Measurements from ENCODE around the gene SLC9C2. TPM values are rescaled to one million over a fixed set of nuclear protein-coding genes. Genes with fewer than 3 reads are reported as not detected.
"Not testable (repeated sequence)": the region's sequence is repeated elsewhere in the genome, so short reads cannot be mapped to it uniquely, and the experiment has no call there.

The SLC9C2 gene
- polyA plus RNA-seq, 1 donor from 2014 or later, result 0.31 TPM

DNA sequence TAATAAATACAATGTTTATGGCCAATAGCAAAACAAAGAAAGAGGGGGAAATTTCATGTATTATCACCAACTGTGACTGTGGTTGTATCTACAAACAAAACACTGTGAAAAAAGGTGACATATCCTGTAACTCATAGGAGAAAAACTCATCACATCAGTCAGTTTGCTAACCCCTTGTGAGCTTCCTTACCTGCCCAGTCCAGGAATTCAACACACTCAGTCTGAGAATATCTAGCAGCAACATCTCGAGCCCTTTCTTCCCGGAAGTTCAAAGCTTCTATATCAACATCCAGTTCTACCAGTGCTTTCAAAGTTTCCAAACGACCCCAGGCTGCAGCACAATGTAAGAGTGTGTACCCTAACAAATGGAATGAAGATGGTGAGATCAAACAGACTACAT, 43.8 kb upstream of the SLC9C2 start (continued):
- no peak for TF ChIP-seq EZH2 (IDR thresholded peaks at IDR 0.05; ENCODE audit: borderline replicate concordance, insufficient read depth, low read length, poor library complexity, severe bottlenecking)

DNA sequence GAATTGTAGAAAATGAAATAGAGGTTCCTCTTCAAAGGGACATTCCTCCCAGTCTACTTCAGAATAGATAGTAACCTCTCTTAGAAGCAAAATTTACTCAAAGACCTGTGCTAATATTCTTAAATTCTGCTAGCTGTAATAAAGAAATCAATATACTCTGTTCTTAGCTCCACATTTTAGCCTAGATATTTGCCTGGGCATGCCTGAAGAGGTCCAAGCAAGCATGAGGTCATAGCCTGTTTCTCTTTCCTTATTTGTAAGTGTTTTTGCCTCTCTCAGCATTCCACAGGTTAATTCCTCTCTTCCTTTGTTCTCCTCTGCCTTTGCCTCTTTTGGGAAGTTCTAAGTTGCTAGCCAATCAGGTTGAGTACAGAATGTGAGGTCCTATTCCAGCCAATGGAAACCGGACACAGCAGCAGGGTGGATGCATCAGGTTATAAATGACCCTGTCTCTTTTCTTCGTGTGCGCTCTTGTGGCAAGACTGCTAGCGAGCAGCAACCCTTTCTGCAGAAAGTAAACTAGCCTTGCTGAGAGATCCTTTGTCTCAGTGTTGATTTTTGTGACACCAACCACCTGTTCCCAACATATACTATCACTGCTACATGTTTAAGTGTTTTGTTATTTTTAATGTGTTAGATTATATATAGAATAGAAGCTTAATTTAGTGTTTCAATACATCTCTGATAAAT, 39.7 kb upstream of the SLC9C2 start:
- H2AFZ ChIP-seq (ENCODE audit: low read depth, low read length); H3K9me3 ChIP-seq (ENCODE audit: low read length); H4K20me1 ChIP-seq (ENCODE audit: insufficient read depth); H3K9me2 ChIP-seq (ENCODE audit: insufficient read depth, low read length); H3K4me3 ChIP-seq (ENCODE audit: low read length); H3K27ac ChIP-seq (ENCODE audit: low read length); H3K9ac ChIP-seq (ENCODE audit: low read length); H3F3A ChIP-seq (ENCODE audit: insufficient read depth, low read length, poor library complexity, severe bottlenecking); H3K4me2 ChIP-seq (ENCODE audit: low read length); H3K27me3 ChIP-seq (ENCODE audit: insufficient read depth, low read depth, low read length); H3K36me3 ChIP-seq (ENCODE audit: insufficient read depth, low read length): not testable (repeated sequence)
- H3K79me2 ChIP-seq (replicated peaks; ENCODE audit: insufficient read depth, low read length), result peaks cover 14% of the 10 kb centered on the region

DNA sequence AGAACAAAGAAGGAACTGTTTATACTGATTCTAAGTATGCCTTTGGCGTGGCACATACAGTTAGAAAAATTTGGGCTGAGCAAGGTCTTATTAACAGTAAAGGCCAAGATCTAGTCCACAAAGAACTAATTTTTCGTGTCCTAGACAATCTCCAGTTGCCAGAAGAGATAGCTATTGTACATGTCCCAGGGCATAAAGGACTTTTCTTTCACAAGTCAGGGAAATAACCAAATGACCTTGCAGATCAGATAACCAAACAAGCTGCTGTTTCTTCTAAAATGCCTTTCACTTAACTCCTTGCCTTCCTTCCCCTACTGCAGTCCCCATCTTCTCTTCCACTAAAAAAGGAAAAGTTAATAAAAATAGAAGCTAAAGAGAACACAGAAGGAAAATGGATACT, 36.2 kb upstream of the SLC9C2 start:
- TF ChIP-seq MXI1 (conservative IDR thresholded peaks at IDR 0.05; ENCODE audit: poor library complexity, severe bottlenecking), result no peak
- no peak for TF ChIP-seq RAD21 (conservative IDR thresholded peaks at IDR 0.05)
- TF ChIP-seq EP300 (conservative IDR thresholded peaks at IDR 0.05; ENCODE audit: poor library complexity, severe bottlenecking), result no peak
- TF ChIP-seq, protein P1, sequence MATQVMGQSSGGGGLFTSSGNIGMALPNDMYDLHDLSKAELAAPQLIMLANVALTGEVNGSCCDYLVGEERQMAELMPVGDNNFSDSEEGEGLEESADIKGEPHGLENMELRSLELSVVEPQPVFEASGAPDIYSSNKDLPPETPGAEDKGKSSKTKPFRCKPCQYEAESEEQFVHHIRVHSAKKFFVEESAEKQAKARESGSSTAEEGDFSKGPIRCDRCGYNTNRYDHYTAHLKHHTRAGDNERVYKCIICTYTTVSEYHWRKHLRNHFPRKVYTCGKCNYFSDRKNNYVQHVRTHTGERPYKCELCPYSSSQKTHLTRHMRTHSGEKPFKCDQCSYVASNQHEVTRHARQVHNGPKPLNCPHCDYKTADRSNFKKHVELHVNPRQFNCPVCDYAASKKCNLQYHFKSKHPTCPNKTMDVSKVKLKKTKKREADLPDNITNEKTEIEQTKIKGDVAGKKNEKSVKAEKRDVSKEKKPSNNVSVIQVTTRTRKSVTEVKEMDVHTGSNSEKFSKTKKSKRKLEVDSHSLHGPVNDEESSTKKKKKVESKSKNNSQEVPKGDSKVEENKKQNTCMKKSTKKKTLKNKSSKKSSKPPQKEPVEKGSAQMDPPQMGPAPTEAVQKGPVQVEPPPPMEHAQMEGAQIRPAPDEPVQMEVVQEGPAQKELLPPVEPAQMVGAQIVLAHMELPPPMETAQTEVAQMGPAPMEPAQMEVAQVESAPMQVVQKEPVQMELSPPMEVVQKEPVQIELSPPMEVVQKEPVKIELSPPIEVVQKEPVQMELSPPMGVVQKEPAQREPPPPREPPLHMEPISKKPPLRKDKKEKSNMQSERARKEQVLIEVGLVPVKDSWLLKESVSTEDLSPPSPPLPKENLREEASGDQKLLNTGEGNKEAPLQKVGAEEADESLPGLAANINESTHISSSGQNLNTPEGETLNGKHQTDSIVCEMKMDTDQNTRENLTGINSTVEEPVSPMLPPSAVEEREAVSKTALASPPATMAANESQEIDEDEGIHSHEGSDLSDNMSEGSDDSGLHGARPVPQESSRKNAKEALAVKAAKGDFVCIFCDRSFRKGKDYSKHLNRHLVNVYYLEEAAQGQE (IDR thresholded peaks at IDR 0.05; ENCODE audit: borderline replicate concordance), result no peak
- TF ChIP-seq, protein P2, sequence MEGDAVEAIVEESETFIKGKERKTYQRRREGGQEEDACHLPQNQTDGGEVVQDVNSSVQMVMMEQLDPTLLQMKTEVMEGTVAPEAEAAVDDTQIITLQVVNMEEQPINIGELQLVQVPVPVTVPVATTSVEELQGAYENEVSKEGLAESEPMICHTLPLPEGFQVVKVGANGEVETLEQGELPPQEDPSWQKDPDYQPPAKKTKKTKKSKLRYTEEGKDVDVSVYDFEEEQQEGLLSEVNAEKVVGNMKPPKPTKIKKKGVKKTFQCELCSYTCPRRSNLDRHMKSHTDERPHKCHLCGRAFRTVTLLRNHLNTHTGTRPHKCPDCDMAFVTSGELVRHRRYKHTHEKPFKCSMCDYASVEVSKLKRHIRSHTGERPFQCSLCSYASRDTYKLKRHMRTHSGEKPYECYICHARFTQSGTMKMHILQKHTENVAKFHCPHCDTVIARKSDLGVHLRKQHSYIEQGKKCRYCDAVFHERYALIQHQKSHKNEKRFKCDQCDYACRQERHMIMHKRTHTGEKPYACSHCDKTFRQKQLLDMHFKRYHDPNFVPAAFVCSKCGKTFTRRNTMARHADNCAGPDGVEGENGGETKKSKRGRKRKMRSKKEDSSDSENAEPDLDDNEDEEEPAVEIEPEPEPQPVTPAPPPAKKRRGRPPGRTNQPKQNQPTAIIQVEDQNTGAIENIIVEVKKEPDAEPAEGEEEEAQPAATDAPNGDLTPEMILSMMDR (IDR thresholded peaks at IDR 0.05; ENCODE audit: poor library complexity, severe bottlenecking), result no peak
- TF ChIP-seq EZH2 (IDR thresholded peaks at IDR 0.05; ENCODE audit: borderline replicate concordance, insufficient read depth, low read length, poor library complexity, severe bottlenecking), result no peak
- no peak for TF ChIP-seq POLR2AphosphoS5 (IDR thresholded peaks at IDR 0.05)
- Histone ChIP-seq H3K9me2 (ENCODE audit: insufficient read depth, low read length) (no peaks in the 10 kb centered on the region), H3K9me3 (ENCODE audit: low read length) (no peaks in the 10 kb centered on the region), H3K4me2 (ENCODE audit: low read length) (no peak overlapping the region), H2AFZ (ENCODE audit: low read depth, low read length) (no peak overlapping the region), H3K27ac (ENCODE audit: low read length) (no peak overlapping the region), H3K4me3 (ENCODE audit: low read length) (no peak overlapping the region), H4K20me1 (ENCODE audit: insufficient read depth) (no peaks in the 10 kb centered on the region), H3K79me2 (replicated peaks; ENCODE audit: insufficient read depth, low read length) (peaks cover 8% of the 10 kb centered on the region), H3K27me3 (ENCODE audit: insufficient read depth, low read depth, low read length) (no peaks in the 10 kb centered on the region), H3F3A (ENCODE audit: insufficient read depth, low read length, poor library complexity, severe bottlenecking) (no peaks in the 10 kb centered on the region), H3K36me3 (ENCODE audit: insufficient read depth, low read length) (no peaks in the 10 kb centered on the region), H3K9ac (ENCODE audit: low read length) (no peak overlapping the region)

Measured in neural cell (in vitro differentiated cells).